ENCODE measurements around the gene PAF1. TPM values are rescaled to one million over a fixed set of nuclear protein-coding genes. Genes with fewer than 3 reads are reported as not detected.
"Not testable (repeated sequence)": the region's sequence is repeated elsewhere in the genome, so short reads cannot be mapped to it uniquely, and the experiment has no call there.

The PAF1 gene
- total RNA-seq, 1 donor, result 68.4 TPM

DNA sequence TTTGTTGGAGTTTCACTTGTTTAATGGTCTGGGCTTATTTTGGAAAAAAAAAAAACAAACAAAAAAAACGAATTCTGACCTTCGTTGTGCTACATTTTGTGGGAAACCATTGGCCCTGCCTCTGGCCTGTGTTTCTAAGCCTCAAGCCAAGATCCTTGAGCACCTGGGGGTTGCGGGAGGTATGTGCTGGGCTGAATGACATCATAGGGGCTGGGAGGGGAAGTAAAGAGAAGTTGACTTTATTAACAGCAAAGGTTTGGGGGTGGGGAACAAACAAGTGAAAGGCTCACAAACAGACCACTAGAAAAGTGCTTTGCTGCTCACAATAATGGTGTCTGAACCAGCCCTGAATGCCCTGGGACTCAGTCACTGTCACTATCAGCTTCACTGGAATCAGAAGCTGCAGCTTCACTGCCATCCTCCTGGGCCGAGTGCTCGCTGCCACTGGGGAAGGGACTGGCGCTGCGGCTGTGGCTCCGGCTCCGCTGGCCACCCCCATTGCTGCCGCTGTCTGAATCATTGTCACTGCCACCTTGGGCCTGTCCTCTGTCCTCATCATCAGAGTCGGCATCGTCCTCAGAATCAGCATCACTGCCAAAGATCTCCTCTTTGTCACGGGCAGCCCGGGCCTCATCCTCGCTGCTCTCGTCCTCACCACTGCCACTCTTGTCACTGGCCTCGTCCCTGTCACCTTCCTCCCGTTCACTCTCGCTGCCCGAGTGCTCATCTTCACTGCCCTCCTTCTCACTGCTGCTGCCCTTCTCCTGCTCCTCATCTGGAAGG is 5.1 kb downstream of the PAF1 start:
- no peak for DNase-seq (ENCODE audit: low read depth in 2 of 3, low spot score in 2 of 3)

GRCh38 chr19:39384839-39385568 is 5.9 kb downstream of the PAF1 start:
- DNase-seq (ENCODE audit: low read depth in 2 of 3, low spot score in 2 of 3), result no peak

GRCh38 chr19:39382991-39383828 is 7.7 kb downstream of the PAF1 start:
- no peak for DNase-seq (ENCODE audit: low read depth in 2 of 3, low spot score in 2 of 3)

DNA sequence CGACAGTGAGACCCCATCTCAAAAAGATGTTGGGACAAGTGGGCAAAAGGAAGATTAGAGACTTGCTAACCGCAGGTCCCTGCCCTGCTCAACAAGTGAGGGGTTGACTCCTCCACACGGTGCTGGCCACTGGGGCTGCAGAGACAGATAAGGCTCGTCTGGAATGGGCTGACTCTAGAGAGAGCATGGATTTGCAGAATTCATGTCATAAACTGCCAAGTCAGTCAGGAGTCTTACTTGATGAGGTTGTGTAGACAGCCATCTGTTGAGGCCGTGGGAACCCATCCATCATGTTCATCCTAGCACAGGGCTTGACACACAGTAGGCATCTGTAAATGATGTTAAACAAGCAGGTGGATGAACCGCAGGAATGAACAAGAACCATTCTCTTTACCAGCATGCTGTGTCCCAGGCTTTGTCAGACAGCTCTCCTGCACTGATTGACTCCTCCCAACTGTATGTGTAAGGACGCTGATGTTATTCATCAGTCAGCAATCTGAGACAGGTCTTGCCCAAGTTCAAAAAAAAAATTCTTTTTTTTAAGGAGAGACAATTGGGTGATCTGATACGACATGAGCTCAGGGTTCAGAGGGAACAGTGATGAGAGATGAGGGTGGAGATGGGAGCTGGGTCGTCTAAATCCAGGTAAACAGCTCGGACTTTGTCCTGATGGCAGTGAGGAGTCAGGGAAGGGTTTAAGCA is 8.8 kb downstream of the PAF1 start:
- DNase-seq (ENCODE audit: low read depth in 2 of 3, low spot score in 2 of 3), result no peak

DNA sequence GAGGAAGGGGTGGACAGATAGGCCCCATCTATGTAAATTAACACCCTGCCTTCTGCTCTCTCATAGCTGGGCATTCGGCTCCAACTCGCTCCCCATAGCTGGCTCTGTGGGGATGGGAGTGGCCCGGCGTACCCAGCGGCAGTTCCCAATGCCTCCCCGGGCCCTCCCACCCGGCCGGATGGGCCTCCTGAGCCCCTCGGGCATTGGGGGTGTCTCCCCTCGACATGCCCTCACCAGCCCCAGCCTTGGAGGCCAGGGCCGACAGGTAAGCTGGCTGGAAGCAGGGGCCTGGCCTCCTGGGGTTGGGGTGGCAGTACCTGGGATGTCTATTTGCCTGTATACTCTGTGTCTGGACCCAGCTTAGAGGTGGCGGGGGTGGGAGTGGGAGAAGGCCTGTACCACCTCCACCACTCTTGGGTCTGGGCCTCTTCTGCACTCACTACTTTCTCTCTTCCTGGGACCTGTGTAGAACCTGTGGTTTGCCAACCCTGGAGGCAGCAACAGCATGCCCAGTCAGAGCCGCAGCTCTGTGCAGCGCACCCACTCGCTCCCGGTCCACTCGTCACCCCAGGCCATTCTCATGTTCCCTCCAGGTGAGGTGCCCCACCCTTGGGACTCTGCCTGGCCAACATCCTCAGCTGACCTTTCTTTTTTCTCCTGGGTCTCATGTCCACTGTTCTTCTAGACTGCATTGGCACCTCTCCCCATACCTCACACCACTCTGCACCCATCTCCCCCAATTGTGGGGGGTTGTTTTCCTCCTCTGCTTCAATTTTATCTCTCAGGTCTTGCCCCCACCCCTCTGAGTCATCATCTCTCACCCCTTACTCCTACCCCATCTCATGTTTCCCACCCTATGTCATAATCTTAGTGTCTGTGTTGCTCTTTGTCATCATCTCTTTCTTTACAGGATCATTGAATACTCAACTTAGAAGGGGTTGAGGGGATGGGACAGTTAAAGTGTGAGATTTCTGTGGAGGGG is 10.1 kb downstream of the PAF1 start:
- no peak for DNase-seq (ENCODE audit: low read depth in 2 of 3, low spot score in 2 of 3)

GRCh38 chr19:39379865-39380396 is 11.0 kb downstream of the PAF1 start:
- no peak for DNase-seq (ENCODE audit: low read depth in 2 of 3, low spot score in 2 of 3)

DNA sequence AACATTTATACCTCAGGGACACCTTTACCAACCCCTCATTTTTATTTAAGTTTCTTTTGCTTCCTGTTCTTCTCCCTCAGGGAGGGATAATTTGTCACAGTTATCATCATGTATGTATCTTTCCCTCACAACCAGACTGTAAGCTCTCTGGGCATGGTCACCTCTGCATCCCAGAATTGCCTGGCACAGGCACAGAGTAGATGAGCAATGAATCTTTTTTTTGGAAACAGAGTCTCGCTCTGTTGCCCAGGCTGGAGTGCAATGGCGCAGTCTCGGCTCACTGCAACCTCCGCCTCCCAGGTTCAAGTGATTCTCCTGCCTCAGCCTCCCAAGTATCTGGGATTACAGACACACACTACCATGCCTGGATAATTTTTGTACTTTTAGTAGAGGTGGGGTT is 11.5 kb downstream of the PAF1 start:
- DNase-seq (ENCODE audit: low read depth in 2 of 3, low spot score in 2 of 3), result not testable (repeated sequence)

DNA sequence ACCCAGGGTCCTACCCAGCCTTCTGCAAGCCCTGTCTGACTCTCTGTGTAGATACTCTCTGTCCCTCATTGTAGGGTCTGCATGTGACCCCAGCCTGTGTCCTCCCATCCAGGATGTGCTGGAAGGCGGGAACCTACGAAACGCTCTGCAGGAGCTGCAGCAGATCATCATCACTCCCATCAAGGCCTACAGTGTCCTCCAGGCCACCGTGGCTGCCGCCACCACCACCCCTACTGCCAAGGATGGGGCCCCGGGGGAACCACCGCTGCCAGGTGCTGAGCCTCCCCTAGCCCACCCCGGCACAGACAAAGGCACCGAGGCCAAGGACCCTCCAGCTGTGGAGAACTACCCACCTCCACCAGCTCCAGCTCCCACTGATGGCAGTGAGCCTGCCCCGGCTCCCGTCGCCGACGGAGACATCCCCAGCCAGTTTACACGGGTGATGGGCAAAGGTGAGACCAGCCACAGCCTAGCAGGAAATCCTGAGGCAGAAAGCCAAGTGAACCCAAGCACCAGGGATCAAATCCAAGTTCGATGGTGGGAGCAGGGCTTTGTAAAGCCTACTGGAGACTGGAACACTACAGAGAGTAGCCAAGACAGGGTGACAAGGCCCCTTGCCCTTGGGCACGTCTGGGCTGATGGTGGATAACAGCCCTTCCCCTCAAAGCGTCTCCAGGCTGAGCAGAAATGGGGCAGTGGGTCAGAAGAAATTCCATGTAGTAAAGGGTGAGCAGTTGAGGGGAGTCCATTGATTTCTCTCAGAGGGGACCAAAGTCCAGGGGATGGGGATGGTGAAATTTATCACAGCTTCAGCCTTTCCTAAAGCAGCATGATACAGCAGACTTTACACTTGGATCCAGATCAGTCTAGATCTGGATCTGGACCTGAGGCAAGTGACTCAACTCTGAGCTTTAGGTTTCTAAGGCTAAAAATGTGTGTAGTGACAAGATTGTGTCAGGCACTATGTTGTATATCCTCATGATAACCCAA is 13.2 kb downstream of the PAF1 start:
- no peak for DNase-seq (ENCODE audit: low read depth in 2 of 3, low spot score in 2 of 3)

GRCh38 chr19:39375929-39376328 is 15.0 kb downstream of the PAF1 start:
- DNase-seq (ENCODE audit: low read depth in 2 of 3, low spot score in 2 of 3), result no peak

GRCh38 chr19:39372941-39373340 is 18.0 kb downstream of the PAF1 start:
- DNase-seq (ENCODE audit: low read depth in 2 of 3, low spot score in 2 of 3), result no peak

DNA sequence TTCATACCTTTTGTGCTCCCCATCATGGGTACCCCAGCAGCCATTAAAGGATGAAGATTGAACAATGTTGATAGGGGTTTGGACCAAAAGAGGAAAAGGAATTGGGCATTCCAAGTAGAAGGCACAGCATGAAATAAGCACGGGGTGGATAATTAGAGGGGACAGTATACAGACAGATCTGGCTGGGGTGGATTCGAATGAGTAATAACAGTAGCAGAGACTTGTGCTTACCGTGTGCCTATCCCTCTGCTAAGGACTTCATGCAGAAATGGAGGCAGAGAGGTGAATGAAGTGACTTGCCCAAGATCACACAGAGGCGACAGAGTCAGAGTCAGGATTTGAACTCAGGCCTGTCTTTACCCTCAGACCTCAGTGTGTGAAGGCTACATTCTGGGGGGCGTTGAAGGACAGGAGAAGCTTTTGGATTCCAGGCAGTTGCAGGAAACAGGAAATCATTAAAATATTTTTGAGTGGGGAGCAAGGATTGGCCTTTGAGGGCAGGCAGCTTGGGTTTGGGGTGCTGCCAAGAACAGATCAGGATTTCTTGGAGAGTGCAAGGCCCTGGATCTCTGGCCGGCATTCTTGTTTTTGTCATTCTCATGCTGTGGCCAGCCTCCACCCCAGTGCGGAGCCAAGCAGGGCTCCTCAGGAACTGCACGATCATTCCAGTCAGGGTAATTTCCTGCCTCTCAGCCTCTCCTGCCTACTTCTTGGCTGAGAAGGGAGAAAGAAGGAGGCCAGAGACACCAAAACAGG is 18.7 kb downstream of the PAF1 start:
- no peak for DNase-seq (ENCODE audit: low read depth in 2 of 3, low spot score in 2 of 3)

DNA sequence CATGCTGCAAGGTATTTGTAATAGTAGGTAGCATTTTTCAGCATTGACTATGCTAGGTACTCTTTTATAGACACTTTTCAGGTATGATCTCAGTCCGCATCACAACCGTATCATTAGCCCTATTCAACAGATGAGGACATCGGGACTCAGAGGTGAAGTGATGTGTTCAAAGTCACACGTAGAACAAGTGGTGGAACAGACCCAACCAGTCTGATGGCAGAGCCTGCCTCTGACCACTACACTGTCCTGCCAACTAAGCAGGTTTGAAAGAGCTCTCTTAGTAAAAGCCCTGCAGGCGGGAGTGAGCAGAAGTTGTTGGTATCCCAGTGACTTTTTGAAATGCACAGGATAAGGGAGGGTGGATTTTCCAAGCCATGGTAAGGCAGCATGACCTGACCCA is 20.2 kb downstream of the PAF1 start:
- no peak for DNase-seq (ENCODE audit: low read depth in 2 of 3, low spot score in 2 of 3)

GRCh38 chr19:39369200-39369599 is 21.7 kb downstream of the PAF1 start:
- DNase-seq (ENCODE audit: low read depth in 2 of 3, low spot score in 2 of 3), result no peak

- no peak for DNase-seq (ENCODE audit: low read depth in 2 of 3, low spot score in 2 of 3)
Measured at GRCh38 chr19:39365531-39365930, 25.4 kb downstream of the PAF1 start.

DNA sequence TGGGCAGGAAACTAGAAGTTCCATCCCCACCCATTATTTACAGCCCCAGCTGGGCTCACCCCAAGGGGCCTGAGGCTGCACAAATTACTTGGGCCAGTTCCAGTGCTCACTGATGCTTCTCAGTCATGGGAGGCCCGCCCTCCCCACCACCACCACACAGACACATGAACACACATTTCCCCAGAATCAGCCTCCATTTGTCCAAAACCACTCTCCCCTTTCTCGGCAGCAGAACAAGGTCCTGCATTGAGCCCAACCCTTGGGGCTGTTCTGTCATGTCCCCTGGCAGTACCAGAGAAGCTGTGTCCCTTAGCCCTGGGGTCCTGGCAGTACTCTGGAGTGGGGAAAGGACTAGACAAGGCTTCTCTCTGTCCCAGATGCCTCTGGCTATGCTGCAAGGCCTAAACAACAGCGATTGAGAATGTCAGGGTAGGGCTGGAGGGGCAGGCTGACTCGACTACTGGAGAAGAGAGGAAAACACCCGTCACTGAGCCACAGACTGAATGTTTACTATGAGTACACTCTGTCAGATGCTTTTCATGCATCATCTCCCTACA is 26.9 kb downstream of the PAF1 start:
- no peak for DNase-seq (ENCODE audit: low read depth in 2 of 3, low spot score in 2 of 3)

GRCh38 chr19:39362682-39363657 is 27.9 kb downstream of the PAF1 start:
- no peak for DNase-seq (ENCODE audit: low read depth in 2 of 3, low spot score in 2 of 3)

Data from hematopoietic multipotent progenitor cell (in vitro differentiated cells).